ENCODE results near the gene EGLN2. TPM values are rescaled to one million over a fixed set of nuclear protein-coding genes. Genes with fewer than 3 reads are reported as not detected.

Gene EGLN2
- total and polyA plus RNA-seq, 10 of the 15 experiments (the other 5 are each of a cell fraction or from before 2014, with no cell fraction given): 8.6 to 93.0 (median 66.8) TPM

GRCh38 chr19:40798683-40799557 lies at the start of gene EGLN2 (continued):
- peak; percentile 75 for TF ChIP-seq YY1 (IDR thresholded peaks at IDR 0.05; ENCODE audit: low read depth, low read length)
- TF ChIP-seq PML (IDR thresholded peaks at IDR 0.05; ENCODE audit: low read length): peak; percentile 51
- TF ChIP-seq POLR2A (IDR thresholded peaks at IDR 0.05; ENCODE audit: low read depth, low read length): peak; percentile 83
- peak; percentile 61 for TF ChIP-seq CREM (IDR thresholded peaks at IDR 0.05; ENCODE audit: low read depth)
- TF ChIP-seq, protein P1, sequence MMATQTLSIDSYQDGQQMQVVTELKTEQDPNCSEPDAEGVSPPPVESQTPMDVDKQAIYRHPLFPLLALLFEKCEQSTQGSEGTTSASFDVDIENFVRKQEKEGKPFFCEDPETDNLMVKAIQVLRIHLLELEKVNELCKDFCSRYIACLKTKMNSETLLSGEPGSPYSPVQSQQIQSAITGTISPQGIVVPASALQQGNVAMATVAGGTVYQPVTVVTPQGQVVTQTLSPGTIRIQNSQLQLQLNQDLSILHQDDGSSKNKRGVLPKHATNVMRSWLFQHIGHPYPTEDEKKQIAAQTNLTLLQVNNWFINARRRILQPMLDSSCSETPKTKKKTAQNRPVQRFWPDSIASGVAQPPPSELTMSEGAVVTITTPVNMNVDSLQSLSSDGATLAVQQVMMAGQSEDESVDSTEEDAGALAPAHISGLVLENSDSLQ (IDR thresholded peaks at IDR 0.05): peak; percentile 80
- TF ChIP-seq LARP7 (IDR thresholded peaks at IDR 0.05): no peak
- TF ChIP-seq USF1 (IDR thresholded peaks at IDR 0.05; ENCODE audit: borderline replicate concordance, extremely low read length, insufficient read depth, low read depth, low read length): peak; percentile 92
- TF ChIP-seq ASH2L (IDR thresholded peaks at IDR 0.05; ENCODE audit: borderline replicate concordance, low read depth): no peak
- 0 out of 2 replicates have a peak, but pooled peaks have one; percentile 64 for TF ChIP-seq POLR2AphosphoS2 (IDR thresholded peaks at IDR 0.05; ENCODE audit: low read depth, low read length)
- TF ChIP-seq ZNF207 (IDR thresholded peaks at IDR 0.05; ENCODE audit: borderline replicate concordance): no peak
- TF ChIP-seq, protein P2, sequence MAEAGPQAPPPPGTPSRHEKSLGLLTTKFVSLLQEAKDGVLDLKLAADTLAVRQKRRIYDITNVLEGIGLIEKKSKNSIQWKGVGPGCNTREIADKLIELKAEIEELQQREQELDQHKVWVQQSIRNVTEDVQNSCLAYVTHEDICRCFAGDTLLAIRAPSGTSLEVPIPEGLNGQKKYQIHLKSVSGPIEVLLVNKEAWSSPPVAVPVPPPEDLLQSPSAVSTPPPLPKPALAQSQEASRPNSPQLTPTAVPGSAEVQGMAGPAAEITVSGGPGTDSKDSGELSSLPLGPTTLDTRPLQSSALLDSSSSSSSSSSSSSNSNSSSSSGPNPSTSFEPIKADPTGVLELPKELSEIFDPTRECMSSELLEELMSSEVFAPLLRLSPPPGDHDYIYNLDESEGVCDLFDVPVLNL (IDR thresholded peaks at IDR 0.05; ENCODE audit: low read depth, low read length): 0 out of 2 replicates have a peak, but pooled peaks have one; percentile 24
